H1 (cell line): ENCODE data around the gene SLIT2. TPM values are rescaled to one million over a fixed set of nuclear protein-coding genes. Genes with fewer than 3 reads are reported as not detected.

Experiments used
- CTCF ChIA-PET: fragments of 300-600 bp; sonication (Branson Sonifier 250); formaldehyde crosslinking; loops from one replicate; lab custom pipeline; 2021; ENCODE audit not compliant: partially characterized antibody; lab: Charles Lee
- POLR2A ChIA-PET: fragments of 300-600 bp; sonication (Branson Sonifier 250); formaldehyde crosslinking; loops from one replicate; lab custom pipeline; 2021; ENCODE audit warnings: inconsistent platforms; ENCODE audit not compliant: partially characterized antibody; lab: Charles Lee
- DNase-seq, 2 experiments: peaks; one replicate each; pipeline versions ENCODE4 v3.0.0 to v3.0.0-alpha.2; 2010 to 2022; ENCODE audit warnings: low spot score in 2 of 2, low read depth in 1 of 2, mixed read lengths in 1 of 2
- FAIRE-seq: peaks from 2 replicates; lab custom pipeline; 2011; peaks lifted over from hg19 to GRCh38; lab: Jason Lieb, UNC
- H2AFZ ChIP-seq: 2 replicates; pipeline ENCODE4 v1.8.1; 2012; ENCODE audit warnings: low read length, inconsistent platforms
- H2AK5ac ChIP-seq: 2 replicates; pipeline ENCODE4 v1.6.1; 2013; ENCODE audit warnings: low read depth, low read length
- H2BK120ac ChIP-seq: replicated peaks from 2 replicates; pipeline ENCODE3; 2013; ENCODE audit warnings: low read depth, low read length, inconsistent platforms
- H2BK12ac ChIP-seq: 2 replicates; pipeline ENCODE4 v1.6.1; 2013; ENCODE audit warnings: low read depth, low read length
- H2BK15ac ChIP-seq: 2 replicates; pipeline ENCODE4 v1.6.1; 2013; ENCODE audit warnings: low read length
- H2BK20ac ChIP-seq: 2 replicates; pipeline ENCODE4 v1.6.1; 2013; ENCODE audit warnings: low read length
- H2BK5ac ChIP-seq: 2 replicates; pipeline ENCODE4 v1.6.1; 2013; ENCODE audit warnings: low read depth, low read length
- H3K14ac ChIP-seq: 2 replicates; pipeline ENCODE4 v1.6.1; 2013; ENCODE audit warnings: inconsistent platforms; ENCODE audit not compliant: insufficient read length
- H3K18ac ChIP-seq: 2 replicates; pipeline ENCODE4 v1.6.1; 2013; ENCODE audit warnings: low read length; ENCODE audit errors: extremely low read depth
- H3K23ac ChIP-seq: 2 replicates; pipeline ENCODE4 v1.6.1; 2013; ENCODE audit warnings: inconsistent platforms; ENCODE audit not compliant: insufficient read length
- H3K23me2 ChIP-seq: 2 replicates; pipeline ENCODE4 v1.6.1; 2013; ENCODE audit warnings: low read depth, low read length
- H3K27ac ChIP-seq: 2 replicates; pipeline ENCODE4 v1.6.1; 2011; ENCODE audit warnings: low read depth, low read length, inconsistent platforms
- H3K27me3 ChIP-seq, 4 experiments: replicated peaks in 1 of 4; 1 replicate in 1 of 4; 2 replicates in 3 of 4; pipeline versions ENCODE4 v1.6.1 to v1.8.1; 2011 to 2013; ENCODE audit warnings: low read length in 3 of 4, mild to moderate bottlenecking in 3 of 4, inconsistent platforms in 2 of 4, mixed read lengths in 2 of 4, moderate library complexity in 1 of 4; ENCODE audit not compliant: control insufficient read depth in 3 of 4, insufficient read depth in 3 of 4; ENCODE audit errors: extremely low read depth in 1 of 4
- H3K36me3 ChIP-seq, 4 experiments: 2 replicates each; pipeline versions ENCODE4 v1.6.1 to v1.8.1; 2011 to 2013; ENCODE audit warnings: mild to moderate bottlenecking in 4 of 4, low read length in 3 of 4, moderate library complexity in 2 of 4, control low read depth in 1 of 4, inconsistent platforms in 1 of 4; ENCODE audit not compliant: insufficient read depth in 4 of 4, control insufficient read depth in 2 of 4
- H3K4ac ChIP-seq: replicated peaks from 2 replicates; pipeline ENCODE3; 2013; ENCODE audit warnings: low read length, low read depth, mixed read lengths, inconsistent platforms; ENCODE audit not compliant: insufficient read length
- H3K4me1 ChIP-seq, 4 experiments: replicated peaks in 1 of 4; 1 replicate in 1 of 4; 2 replicates in 3 of 4; pipeline versions ENCODE4 v1.6.1 to v1.8.1; 2011 to 2013; ENCODE audit warnings: low read length in 3 of 4, inconsistent platforms in 2 of 4, mixed read lengths in 1 of 4; ENCODE audit not compliant: insufficient read depth in 4 of 4, control insufficient read depth in 3 of 4
- H3K4me2 ChIP-seq, 2 experiments: 2 replicates each; pipeline versions ENCODE4 v1.6.1 to v1.8.1; 2011 to 2013; ENCODE audit warnings: low read depth in 2 of 2, low read length in 2 of 2, control low read depth in 1 of 2, inconsistent platforms in 1 of 2, mild to moderate bottlenecking in 1 of 2; ENCODE audit not compliant: insufficient read depth in 1 of 2
- H3K4me3 ChIP-seq, 4 experiments: fragments of 200-600, 300-600 bp in 1 of 4; sonication (generic), shearing (Covaris generic), sonication (Bioruptor Twin) in 1 of 4; 2 replicates each; pipeline versions ENCODE4 v1.5.1 to v1.8.1; 2011 to 2016; ENCODE audit warnings: low read length in 4 of 4, low read depth in 3 of 4, control low read depth in 2 of 4, inconsistent platforms in 2 of 4, mild to moderate bottlenecking in 2 of 4, mixed read lengths in 1 of 4, moderate library complexity in 1 of 4; ENCODE audit not compliant: insufficient read depth in 2 of 4; ENCODE audit errors: extremely low read depth in 1 of 4
- H3K56ac ChIP-seq: replicated peaks from 2 replicates; pipeline ENCODE3; 2013; ENCODE audit warnings: low read depth, mild to moderate bottlenecking, mixed read lengths, low read length, inconsistent platforms; ENCODE audit not compliant: insufficient read length
- H3K79me1 ChIP-seq: 2 replicates; pipeline ENCODE4 v1.6.1; 2013; ENCODE audit warnings: low read depth, low read length, control low read depth
- H3K79me2 ChIP-seq, 2 experiments: 2 replicates each; pipeline versions ENCODE4 v1.6.1 to v1.8.1; 2012 to 2013; ENCODE audit warnings: low read length in 2 of 2, mild to moderate bottlenecking in 2 of 2, inconsistent platforms in 1 of 2; ENCODE audit not compliant: insufficient read depth in 2 of 2, control insufficient read depth in 1 of 2
- H3K9ac ChIP-seq, 4 experiments: replicated peaks in 1 of 4; 1 replicate in 1 of 4; 2 replicates in 3 of 4; pipeline versions ENCODE4 v1.6.1 to v1.8.1; 2011 to 2013; ENCODE audit warnings: low read depth in 3 of 4, low read length in 3 of 4, control low read depth in 2 of 4, mild to moderate bottlenecking in 2 of 4, moderate library complexity in 2 of 4, inconsistent platforms in 1 of 4; ENCODE audit errors: extremely low read depth in 1 of 4
- H3K9me3 ChIP-seq, 2 experiments: 2 replicates each; pipeline versions ENCODE4 v1.6.1 to v1.8.1; 2012 to 2013; ENCODE audit warnings: mild to moderate bottlenecking in 2 of 2, moderate library complexity in 2 of 2, control low read depth in 1 of 2, inconsistent platforms in 1 of 2, low read depth in 1 of 2, low read length in 1 of 2, mixed read lengths in 1 of 2; ENCODE audit not compliant: insufficient read depth in 2 of 2
- H4K20me1 ChIP-seq, 2 experiments: replicated peaks in 1 of 2; 2 replicates each; pipeline versions ENCODE3 to v1.8.1; 2011 to 2013; ENCODE audit warnings: inconsistent platforms in 2 of 2, low read length in 2 of 2, mild to moderate bottlenecking in 1 of 2; ENCODE audit not compliant: insufficient read depth in 2 of 2, control insufficient read depth in 1 of 2
- H4K5ac ChIP-seq: 2 replicates; pipeline ENCODE4 v1.6.1; 2013; ENCODE audit warnings: low read length, low read depth, mixed read lengths, inconsistent platforms; ENCODE audit not compliant: insufficient read length
- H4K8ac ChIP-seq: 2 replicates; pipeline ENCODE4 v1.8.0; 2013; ENCODE audit warnings: mild to moderate bottlenecking, moderate library complexity, low read length, inconsistent platforms; ENCODE audit not compliant: insufficient read depth; ENCODE audit errors: extremely low read depth
- H4K91ac ChIP-seq: replicated peaks from 2 replicates; pipeline ENCODE3; 2013; ENCODE audit warnings: low read length, mixed read lengths, inconsistent platforms; ENCODE audit not compliant: insufficient read length
- RAD21 ChIP-seq, 2 experiments: IDR thresholded peaks in 1 of 2; conservative IDR thresholded peaks in 1 of 2; 2 replicates each; pipeline ENCODE4 v1.6.1; 2011; ENCODE audit warnings: low read depth in 2 of 2, low read length in 2 of 2, improper control_type of control experiment in 1 of 2, inconsistent platforms in 1 of 2, mild to moderate bottlenecking in 1 of 2, moderate library complexity in 1 of 2
- TAF7 ChIP-seq: optimal IDR thresholded peaks from 2 replicates; pipeline ENCODE3; 2011; ENCODE audit warnings: low read depth, mild to moderate bottlenecking, inconsistent platforms, low read length, moderate library complexity, borderline replicate concordance
- WGBS, 2 experiments: shearing (Covaris generic) in 1 of 2; methylation state at CpG; one replicate each; pipeline versions ENCODE4 v1.1.6 to v1.1.7; 2013 to 2015; ENCODE audit warnings: low lambda C conversion rate in 2 of 2, mixed read lengths in 2 of 2, inconsistent platforms in 1 of 2, low coverage in 1 of 2, missing lambda C conversion rate in 1 of 2; ENCODE audit not compliant: insufficient replicate concordance in 2 of 2, insufficient coverage in 1 of 2, insufficient read length in 1 of 2; ENCODE audit errors: extremely low coverage in 1 of 2, missing lambda C conversion rate in 1 of 2; 5-methylcytosine and 5-hydroxymethylcytosine counted together
- polyA plus RNA-seq, 7 experiments: library from polyadenylated mRNA; depleted of rRNA in 3 of 7; stranded (reverse) in 5 of 7; unstranded in 2 of 7; fragments of >200 nt in 5 of 7; fragments of 200-250 nt in 2 of 7; gene quantifications; 1 replicate in 5 of 7; 2 replicates in 1 of 7; 4 replicates in 1 of 7; pipeline versions ENCODE4 v1.2.1 to v1.2.3, GENCODE V29; 2011 to 2013; ENCODE audit warnings: missing spikeins in 2 of 7, mixed read lengths in 2 of 7
- total RNA-seq: library from RNA; stranded (reverse); fragmentation: NEBNext Ultra II Directional; extraction: Animal tissue kit (Norgen Biotek cat#: 25700); gene quantifications from 2 replicates; pipeline ENCODE4 v1.2.1, GENCODE V29; 2021

Gene SLIT2
- total and polyA plus RNA-seq, 2 of the 8 experiments (the other 6 are each of a cell fraction or from before 2014, with no cell fraction given), result 2.0 to 13.7 TPM

DNA sequence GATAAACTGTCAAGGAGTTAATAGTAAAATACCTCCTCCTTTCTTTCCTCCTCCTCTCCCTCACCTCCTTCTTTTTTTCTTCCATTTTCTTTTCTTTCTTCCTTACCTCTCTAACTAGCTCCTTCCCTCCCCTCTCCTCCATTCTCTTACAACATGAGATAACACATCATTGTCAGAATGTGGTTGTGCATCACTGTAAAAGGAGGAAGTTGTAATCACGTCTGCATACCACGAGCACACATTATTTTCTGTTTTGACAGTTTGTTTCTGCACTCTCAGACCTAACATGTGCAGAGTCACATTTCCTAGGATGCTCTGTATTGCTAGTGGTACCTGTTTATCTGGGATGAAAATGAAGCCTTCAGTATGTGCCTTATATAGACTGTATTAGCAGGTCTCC lies 9.1 kb downstream of the SLIT2 start:
- POLR2A ChIA-PET, result interaction anchor here (1.6 kb wide), 1 partner anchor 9 kb away, joined by 6 read pairs; the partner anchor contains the start of gene SLIT2
- Histone ChIP-seq H3K4me2 (no peak overlapping the region), H3K27me3 (peaks cover 0 to 7% (median 4%) of the 10 kb centered on the region in 4 experiments; a peak in 6 of 7 replicates), H2AK5ac (no peak overlapping the region), H3K36me3 (no peaks in the 10 kb centered on the region), H3K56ac (no peak overlapping the region), H3K79me1 (no peaks in the 10 kb centered on the region), H3K9me3 (no peaks in the 10 kb centered on the region), H4K20me1 (no peaks in the 10 kb centered on the region), H4K5ac (no peak overlapping the region), H2BK12ac (no peak overlapping the region), H3K27ac (no peak overlapping the region), H2BK20ac (no peak overlapping the region), H3K23ac (no peak overlapping the region), H2BK120ac (no peak overlapping the region), H3K4me1 (no peaks in the 10 kb centered on the region), H2AFZ (no peak overlapping the region), H2BK5ac (no peak overlapping the region), H3K9ac (no peak overlapping the region), H4K91ac (no peak overlapping the region), H3K79me2 (no peaks in the 10 kb centered on the region), H3K18ac (no peak overlapping the region), H3K4ac (no peak overlapping the region), H3K14ac (peak overlapping the region; percentile 48), H3K23me2 (no peaks in the 10 kb centered on the region), H2BK15ac (no peak overlapping the region), H4K8ac (no peak overlapping the region), H3K4me3 (no peak overlapping the region)
- WGBS, 2 experiments, result 90% methylated on average over 2 of the region's 2 CpGs; no CpG with 5 or more reads in 1 of the 2 experiments
- CTCF ChIA-PET, result interaction anchor here (1.4 kb wide), 1 partner anchor 424 kb away, joined by 4 read pairs; no protein-coding TSS in a partner anchor
- DNase-seq (no peak), FAIRE-seq (no peak)
- no peak for TF ChIP-seq TAF7
- no peak for TF ChIP-seq RAD21 (IDR thresholded peaks at IDR 0.05 in 1 of 2, conservative IDR thresholded peaks at IDR 0.05 in 1 of 2; ENCODE audit: low read depth in 2 of 2, low read length in 2 of 2)
